Epithelial cell of esophagus (primary cell): ENCODE data around the gene FOSL1.

ENCODE experiments used
- DNase-seq: peaks from one replicate; pipeline ENCODE4 v3.0.0; 2010; ENCODE audit warnings: low read depth
- H3K4me3 ChIP-seq: 2 replicates; pipeline ENCODE4 v1.5.1; 2011; ENCODE audit warnings: mild to moderate bottlenecking, low read length, control low read depth
- CTCF ChIP-seq: IDR thresholded peaks from 2 replicates; pipeline ENCODE4 v1.5.1; 2011; ENCODE audit warnings: low read depth, mild to moderate bottlenecking, low read length, control low read depth, inconsistent platforms; ENCODE audit not compliant: insufficient read depth; ENCODE audit errors: missing control alignments

The FOSL1 gene

GRCh38 chr11:65880844-65881421 is 19.3 kb downstream of the FOSL1 start:
- no peak for DNase-seq
- no peak overlapping the region for H3K4me3 ChIP-seq
- no peak for TF ChIP-seq CTCF

GRCh38 chr11:65880027-65880426 is 20.2 kb downstream of the FOSL1 start:
- TF ChIP-seq CTCF, result no peak
- H3K4me3 ChIP-seq, result no peak overlapping the region
- no peak for DNase-seq

- H3K4me3 ChIP-seq, result no peak within 1 kb of the TSS
- TF ChIP-seq CTCF, result no peak
- DNase-seq, result no peak
These were observed 20.6 kb downstream of the FOSL1 start, which contains the start of gene CTSW for GRCh38 chr11:65879617-65880016. Gene CTSW (plus strand): TSS chr11:65879837. CDS start chr11:65879855, 18 bp downstream.

- TF ChIP-seq CTCF, result no peak
- peak; percentile 92 for DNase-seq
- peak overlapping the region; percentile 65 for H3K4me3 ChIP-seq
These were observed 26.7 kb downstream of the FOSL1 start for GRCh38 chr11:65873318-65874156.

- TF ChIP-seq CTCF, result no peak
- DNase-seq, result no peak
- peak within 1 kb of the TSS; percentile 65 for H3K4me3 ChIP-seq
These were observed 27.4 kb downstream of the FOSL1 start, which contains the start of gene EFEMP2 for GRCh38 chr11:65872586-65873317. Gene EFEMP2 (minus strand): TSS chr11:65872800. CDS start chr11:65872354, 446 bp downstream.

GRCh38 chr11:65871811-65872548 is 28.2 kb downstream of the FOSL1 start:
- no peak for TF ChIP-seq CTCF
- no peak for DNase-seq
- H3K4me3 ChIP-seq, result peak overlapping the region; percentile 19
